GM23338 (cell line): ENCODE results near the gene MACF1.

Experiments used
- CTCF ChIP-seq, 2 experiments: fragments of 200-600 bp in 1 of 2; sonication (generic) in 1 of 2; conservative IDR thresholded peaks; 2 replicates each; pipeline versions ENCODE4 v1.5.1 to v1.6.1; 2016 to 2017; ENCODE audit warnings: antibody characterized with exemption in 2 of 2, low read depth in 2 of 2, mild to moderate bottlenecking in 2 of 2, moderate library complexity in 1 of 2
- EZH2phosphoT487 ChIP-seq: fragments of 200-600 bp; sonication (generic); IDR thresholded peaks from one replicate; pipeline ENCODE4 v1.8.1; 2018; ENCODE audit warnings: antibody characterized with exemption; ENCODE audit not compliant: unreplicated experiment
- NANOG ChIP-seq: IDR thresholded peaks from 2 replicates; pipeline ENCODE4 v1.6.1; 2016; ENCODE audit warnings: antibody characterized with exemption, borderline replicate concordance
- REST ChIP-seq: IDR thresholded peaks from one replicate; pipeline ENCODE4 v1.6.1; 2018; ENCODE audit warnings: antibody characterized with exemption; ENCODE audit not compliant: unreplicated experiment
- ZNF114 ChIP-seq: fragments of 250-450 bp; sonication (Bioruptor Pico); IDR thresholded peaks from 2 replicates; pipeline ENCODE4 v1.5.0; 2020; ENCODE audit warnings: mild to moderate bottlenecking, moderate library complexity

GRCh38 chr1:39270368-39270767, 65.9 kb downstream of the MACF1 start:
- no peak for TF ChIP-seq EZH2phosphoT487
- no peak for TF ChIP-seq CTCF (conservative IDR thresholded peaks at IDR 0.05; ENCODE audit: low read depth in 2 of 2)
- TF ChIP-seq ZNF114 (CRISPR knock-in tag) = no peak
- TF ChIP-seq REST = no peak
- no peak for TF ChIP-seq NANOG
